ENCODE data around the gene ARID2. TPM values are rescaled to one million over a fixed set of nuclear protein-coding genes. Genes with fewer than 3 reads are reported as not detected.
A peak's percentile ranks its signal among the peaks of the same experiment; 100 is the strongest.

The ARID2 gene
- total RNA-seq, 4 donors from 2014 or later = 32.1 to 79.1 (median 41.5) TPM

DNA sequence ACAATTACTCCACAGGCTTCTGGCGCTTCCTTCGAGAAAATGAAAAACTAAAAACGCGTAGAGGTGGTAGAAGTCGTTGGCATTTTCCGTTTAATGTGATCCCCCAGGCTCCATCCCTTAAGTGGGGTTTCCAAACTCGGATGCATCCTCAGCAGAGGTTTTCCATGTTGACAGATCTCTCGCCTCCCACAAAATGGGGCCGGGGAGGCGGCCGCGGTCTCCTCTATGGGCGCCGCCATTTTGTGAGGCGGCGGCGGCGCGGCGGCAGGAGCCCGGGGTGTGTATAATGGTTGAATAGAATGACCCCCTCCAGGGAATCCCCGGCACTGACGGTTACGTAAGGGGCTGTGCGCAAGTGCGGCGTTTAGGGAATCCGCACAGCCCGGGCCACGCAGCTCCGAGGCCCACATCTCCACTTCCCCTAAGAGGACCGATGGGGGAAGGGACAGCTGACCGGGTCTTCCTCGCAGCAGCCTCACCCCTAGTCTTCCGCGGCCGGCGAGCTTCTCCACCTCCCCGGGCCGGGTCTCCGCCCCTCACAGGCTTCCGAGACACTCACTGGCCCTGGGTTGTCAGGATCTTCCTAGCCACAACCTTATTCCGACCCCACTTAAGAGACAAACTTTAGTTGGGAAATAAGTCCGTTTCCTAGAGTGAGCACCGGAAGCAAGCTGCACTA, 2.1 kb upstream of the ARID2 start:
- H3K4me1 ChIP-seq = peaks cover 46% of the 10 kb centered on the region
- DNase-seq (ENCODE audit: low spot score in 2 of 2) = peak; percentile 95
- H3K4me3 ChIP-seq = peak overlapping the region; percentile 88
- no peaks in the 10 kb centered on the region for H3K36me3 ChIP-seq
- H3K27ac ChIP-seq = peak overlapping the region; percentile 100
- WGBS = under 1% methylated on average over 44 of the region's 45 CpGs
- H3K9me3 ChIP-seq = no peaks in the 10 kb centered on the region
- TF ChIP-seq POLR2A (IDR thresholded peaks at IDR 0.05) (peak; percentile 19 to 75), EP300 (IDR thresholded peaks at IDR 0.05) (no peak), POLR2AphosphoS5 (IDR thresholded peaks at IDR 0.05) (peak in 2 of 3 donors; percentile 57 to 66)
- H3K27me3 ChIP-seq = no peaks in the 10 kb centered on the region

GRCh38 chr12:45727980-45728629, 1.4 kb upstream of the ARID2 start:
- Histone ChIP-seq H3K4me3 (peak overlapping the region; percentile 88), H3K27ac (peak overlapping the region; percentile 100), H3K27me3 (no peaks in the 10 kb centered on the region), H3K4me1 (peaks cover 46% of the 10 kb centered on the region), H3K36me3 (no peaks in the 10 kb centered on the region), H3K9me3 (no peaks in the 10 kb centered on the region)
- TF ChIP-seq EP300 (IDR thresholded peaks at IDR 0.05) = no peak
- no peak for TF ChIP-seq POLR2A (IDR thresholded peaks at IDR 0.05)
- TF ChIP-seq, protein P1, sequence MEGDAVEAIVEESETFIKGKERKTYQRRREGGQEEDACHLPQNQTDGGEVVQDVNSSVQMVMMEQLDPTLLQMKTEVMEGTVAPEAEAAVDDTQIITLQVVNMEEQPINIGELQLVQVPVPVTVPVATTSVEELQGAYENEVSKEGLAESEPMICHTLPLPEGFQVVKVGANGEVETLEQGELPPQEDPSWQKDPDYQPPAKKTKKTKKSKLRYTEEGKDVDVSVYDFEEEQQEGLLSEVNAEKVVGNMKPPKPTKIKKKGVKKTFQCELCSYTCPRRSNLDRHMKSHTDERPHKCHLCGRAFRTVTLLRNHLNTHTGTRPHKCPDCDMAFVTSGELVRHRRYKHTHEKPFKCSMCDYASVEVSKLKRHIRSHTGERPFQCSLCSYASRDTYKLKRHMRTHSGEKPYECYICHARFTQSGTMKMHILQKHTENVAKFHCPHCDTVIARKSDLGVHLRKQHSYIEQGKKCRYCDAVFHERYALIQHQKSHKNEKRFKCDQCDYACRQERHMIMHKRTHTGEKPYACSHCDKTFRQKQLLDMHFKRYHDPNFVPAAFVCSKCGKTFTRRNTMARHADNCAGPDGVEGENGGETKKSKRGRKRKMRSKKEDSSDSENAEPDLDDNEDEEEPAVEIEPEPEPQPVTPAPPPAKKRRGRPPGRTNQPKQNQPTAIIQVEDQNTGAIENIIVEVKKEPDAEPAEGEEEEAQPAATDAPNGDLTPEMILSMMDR (IDR thresholded peaks at IDR 0.05) = no peak
- no peak for TF ChIP-seq POLR2AphosphoS5 (IDR thresholded peaks at IDR 0.05)
- WGBS = under 1% methylated on average over 17 of the region's 17 CpGs
- no peak for DNase-seq (ENCODE audit: low spot score in 2 of 2)

DNA sequence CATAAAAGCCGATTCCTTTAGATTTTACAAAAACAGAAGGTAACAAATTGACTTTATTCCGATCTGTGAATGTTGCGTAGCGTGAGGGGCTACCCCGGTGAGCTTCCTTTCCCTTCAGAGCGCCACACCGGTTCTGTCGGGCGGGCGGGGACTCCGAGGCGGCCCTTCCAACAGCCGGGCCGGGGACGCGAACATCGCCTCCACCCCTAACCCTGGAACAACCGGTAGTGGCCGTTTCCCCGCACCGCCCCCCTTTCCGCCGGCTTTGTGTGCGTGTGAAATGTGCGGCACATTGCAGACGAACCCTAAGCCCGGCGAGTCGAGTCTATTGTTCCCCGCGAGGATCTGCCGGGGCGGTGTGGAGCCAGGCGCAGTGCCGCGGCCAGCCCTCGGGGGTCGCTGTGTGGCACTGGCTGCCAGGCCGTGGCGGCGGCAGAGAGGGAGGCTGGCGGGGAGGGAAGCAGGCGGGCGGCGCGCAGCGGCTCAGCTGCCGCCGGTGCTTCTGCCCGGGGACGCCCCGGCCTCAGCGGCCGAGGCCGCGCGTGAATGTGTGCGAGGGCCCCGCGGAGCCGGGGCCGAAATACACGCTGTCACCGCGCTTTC, 775 bp upstream of the ARID2 start:
- Histone ChIP-seq H3K4me1 (peaks cover 46% of the 10 kb centered on the region), H3K9me3 (no peaks in the 10 kb centered on the region), H3K36me3 (no peaks in the 10 kb centered on the region), H3K4me3 (peak overlapping the region; percentile 88), H3K27me3 (no peaks in the 10 kb centered on the region), H3K27ac (peak overlapping the region; percentile 100)
- WGBS = 3% methylated on average over 10 of the region's 65 CpGs
- TF ChIP-seq EP300 (IDR thresholded peaks at IDR 0.05) (no peak), POLR2AphosphoS5 (IDR thresholded peaks at IDR 0.05) (peak; percentile 72 to 96 (median 92)), POLR2A (IDR thresholded peaks at IDR 0.05) (peak in 1 of 2 donors; percentile 88)
- TF ChIP-seq, protein P1 (IDR thresholded peaks at IDR 0.05) = peak; percentile 92 to 99
- peak; percentile 96 to 97 for DNase-seq (ENCODE audit: low spot score in 2 of 2)

DNA sequence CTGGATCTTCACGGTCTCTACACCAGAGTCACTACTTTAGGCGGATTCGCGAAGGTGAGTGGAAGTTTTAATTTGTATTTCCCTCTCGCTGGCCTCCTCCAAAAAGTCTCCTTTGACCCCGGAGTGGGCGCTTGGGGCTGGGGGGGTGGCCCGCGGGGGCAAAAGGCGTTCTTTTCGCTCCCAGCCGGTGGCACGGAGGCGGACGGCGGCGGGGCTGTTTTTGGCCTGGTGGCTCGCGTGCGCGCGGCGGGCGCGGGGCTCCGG, 510 bp downstream of the ARID2 start:
- peak overlapping the region; percentile 100 for H3K27ac ChIP-seq
- TF ChIP-seq POLR2A (IDR thresholded peaks at IDR 0.05) = no peak
- TF ChIP-seq, protein P1 (IDR thresholded peaks at IDR 0.05) = no peak
- H3K27me3 ChIP-seq = no peaks in the 10 kb centered on the region
- H3K4me3 ChIP-seq = peak overlapping the region; percentile 88
- H3K9me3 ChIP-seq = no peaks in the 10 kb centered on the region
- peak in 1 of 2 donors; percentile 71 for DNase-seq (ENCODE audit: low spot score in 2 of 2)
- H3K4me1 ChIP-seq = peaks cover 45% of the 10 kb centered on the region
- no peaks in the 10 kb centered on the region for H3K36me3 ChIP-seq
- WGBS = 1% methylated on average over 12 of the region's 26 CpGs

- TF ChIP-seq, protein P1 (IDR thresholded peaks at IDR 0.05) = no peak
- no peak for TF ChIP-seq EP300 (IDR thresholded peaks at IDR 0.05)
- no peaks in the 10 kb centered on the region for H3K27me3 ChIP-seq
- peak overlapping the region; percentile 100 for H3K27ac ChIP-seq
- H3K4me1 ChIP-seq = peaks cover 45% of the 10 kb centered on the region
- no peaks in the 10 kb centered on the region for H3K36me3 ChIP-seq
- H3K4me3 ChIP-seq = peak overlapping the region; percentile 88
- no peaks in the 10 kb centered on the region for H3K9me3 ChIP-seq
- peak in 1 of 2 donors; percentile 68 for DNase-seq (ENCODE audit: low spot score in 2 of 2)
- WGBS = under 1% methylated on average over 29 of the region's 67 CpGs
These were observed 1.1 kb downstream of the ARID2 start for GRCh38 chr12:45730348-45731189.
